ENCODE results near the gene GRB7.
"Not testable (repeated sequence)": the region's sequence is repeated elsewhere in the genome, so short reads cannot be mapped to it uniquely, and the experiment has no call there.

The GRB7 gene

GRCh38 chr17:39705786-39706348, 31.9 kb upstream of the GRB7 start:
- peaks cover 31% of the 10 kb centered on the region for H3K27me3 ChIP-seq
- no peaks in the 10 kb centered on the region for H3K36me3 ChIP-seq
- H3K4me1 ChIP-seq (ENCODE audit: control insufficient read depth in 1 of 2, insufficient read depth in 1 of 2, low read depth in 1 of 2, low read length in 1 of 2) = no peaks in the 10 kb centered on the region
- H3K4me3 ChIP-seq (ENCODE audit: low read depth in 1 of 2, low read length in 1 of 2) = no peak overlapping the region
- TF ChIP-seq, protein P1, sequence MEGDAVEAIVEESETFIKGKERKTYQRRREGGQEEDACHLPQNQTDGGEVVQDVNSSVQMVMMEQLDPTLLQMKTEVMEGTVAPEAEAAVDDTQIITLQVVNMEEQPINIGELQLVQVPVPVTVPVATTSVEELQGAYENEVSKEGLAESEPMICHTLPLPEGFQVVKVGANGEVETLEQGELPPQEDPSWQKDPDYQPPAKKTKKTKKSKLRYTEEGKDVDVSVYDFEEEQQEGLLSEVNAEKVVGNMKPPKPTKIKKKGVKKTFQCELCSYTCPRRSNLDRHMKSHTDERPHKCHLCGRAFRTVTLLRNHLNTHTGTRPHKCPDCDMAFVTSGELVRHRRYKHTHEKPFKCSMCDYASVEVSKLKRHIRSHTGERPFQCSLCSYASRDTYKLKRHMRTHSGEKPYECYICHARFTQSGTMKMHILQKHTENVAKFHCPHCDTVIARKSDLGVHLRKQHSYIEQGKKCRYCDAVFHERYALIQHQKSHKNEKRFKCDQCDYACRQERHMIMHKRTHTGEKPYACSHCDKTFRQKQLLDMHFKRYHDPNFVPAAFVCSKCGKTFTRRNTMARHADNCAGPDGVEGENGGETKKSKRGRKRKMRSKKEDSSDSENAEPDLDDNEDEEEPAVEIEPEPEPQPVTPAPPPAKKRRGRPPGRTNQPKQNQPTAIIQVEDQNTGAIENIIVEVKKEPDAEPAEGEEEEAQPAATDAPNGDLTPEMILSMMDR (IDR thresholded peaks at IDR 0.05) = no peak
- H3K27ac ChIP-seq = no peak overlapping the region
- no peaks in the 10 kb centered on the region for H3K9me3 ChIP-seq

DNA sequence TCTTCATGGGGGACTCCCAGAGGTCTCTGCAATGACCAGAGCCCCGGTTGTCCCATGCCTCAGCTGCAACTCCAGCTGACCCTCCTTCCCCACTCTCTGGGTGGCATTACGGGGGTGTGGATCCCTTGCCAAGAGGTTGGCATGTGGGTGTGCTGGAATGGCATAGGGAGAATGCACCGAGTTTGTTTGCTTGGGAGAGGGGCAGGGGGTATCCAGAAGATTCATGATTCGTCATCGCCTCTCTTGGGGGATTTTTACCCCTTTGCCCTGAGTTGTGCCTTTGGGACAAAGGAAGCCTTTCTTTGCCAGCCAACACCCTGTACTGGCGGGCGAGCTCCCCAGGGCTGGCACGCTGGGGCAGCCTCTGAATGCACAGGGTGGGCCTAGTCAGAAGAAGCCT, 31.4 kb upstream of the GRB7 start:
- TF ChIP-seq, protein P1 (IDR thresholded peaks at IDR 0.05) = no peak
- no peak overlapping the region for H3K4me3 ChIP-seq (ENCODE audit: low read depth in 1 of 2, low read length in 1 of 2)

DNA sequence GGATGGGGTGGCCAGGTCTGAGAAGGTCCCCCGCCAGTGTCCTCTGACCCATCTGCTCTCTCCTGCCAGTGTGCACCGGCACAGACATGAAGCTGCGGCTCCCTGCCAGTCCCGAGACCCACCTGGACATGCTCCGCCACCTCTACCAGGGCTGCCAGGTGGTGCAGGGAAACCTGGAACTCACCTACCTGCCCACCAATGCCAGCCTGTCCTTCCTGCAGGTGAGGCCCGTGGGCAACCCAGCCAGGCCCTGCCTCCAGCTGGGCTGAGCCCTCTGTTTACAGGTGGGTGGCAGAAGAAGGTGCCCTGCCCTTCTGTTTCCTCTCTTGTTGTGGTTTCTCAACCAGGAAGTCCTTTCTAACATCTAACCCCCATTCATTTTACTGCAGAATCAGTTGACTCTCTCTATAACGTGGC, 30.8 kb upstream of the GRB7 start:
- peaks cover 20% of the 10 kb centered on the region for H3K27me3 ChIP-seq
- H3K27ac ChIP-seq = no peak overlapping the region
- no peaks in the 10 kb centered on the region for H3K36me3 ChIP-seq
- H3K4me3 ChIP-seq (ENCODE audit: low read depth in 1 of 2, low read length in 1 of 2) = no peak overlapping the region
- no peaks in the 10 kb centered on the region for H3K4me1 ChIP-seq (ENCODE audit: control insufficient read depth in 1 of 2, insufficient read depth in 1 of 2, low read depth in 1 of 2, low read length in 1 of 2)
- TF ChIP-seq, protein P1 (IDR thresholded peaks at IDR 0.05) = no peak
- no peaks in the 10 kb centered on the region for H3K9me3 ChIP-seq

More for the DNA sequence above, 31.4 kb upstream of the GRB7 start:
- Histone ChIP-seq H3K27ac (no peak overlapping the region), H3K36me3 (no peaks in the 10 kb centered on the region), H3K4me1 (ENCODE audit: control insufficient read depth in 1 of 2, insufficient read depth in 1 of 2, low read depth in 1 of 2, low read length in 1 of 2) (no peaks in the 10 kb centered on the region), H3K27me3 (peaks cover 25% of the 10 kb centered on the region), H3K9me3 (no peaks in the 10 kb centered on the region)

- Histone ChIP-seq H3K4me3 (ENCODE audit: low read depth in 1 of 2, low read length in 1 of 2) (no peak overlapping the region), H3K27me3 (no peaks in the 10 kb centered on the region), H3K4me1 (ENCODE audit: control insufficient read depth in 1 of 2, insufficient read depth in 1 of 2, low read depth in 1 of 2, low read length in 1 of 2) (no peaks in the 10 kb centered on the region), H3K27ac (no peak overlapping the region), H3K9me3 (no peaks in the 10 kb centered on the region), H3K36me3 (no peaks in the 10 kb centered on the region)
- TF ChIP-seq, protein P1 (IDR thresholded peaks at IDR 0.05) = no peak
These were observed 28.3 kb upstream of the GRB7 start for GRCh38 chr17:39709319-39709997.

DNA sequence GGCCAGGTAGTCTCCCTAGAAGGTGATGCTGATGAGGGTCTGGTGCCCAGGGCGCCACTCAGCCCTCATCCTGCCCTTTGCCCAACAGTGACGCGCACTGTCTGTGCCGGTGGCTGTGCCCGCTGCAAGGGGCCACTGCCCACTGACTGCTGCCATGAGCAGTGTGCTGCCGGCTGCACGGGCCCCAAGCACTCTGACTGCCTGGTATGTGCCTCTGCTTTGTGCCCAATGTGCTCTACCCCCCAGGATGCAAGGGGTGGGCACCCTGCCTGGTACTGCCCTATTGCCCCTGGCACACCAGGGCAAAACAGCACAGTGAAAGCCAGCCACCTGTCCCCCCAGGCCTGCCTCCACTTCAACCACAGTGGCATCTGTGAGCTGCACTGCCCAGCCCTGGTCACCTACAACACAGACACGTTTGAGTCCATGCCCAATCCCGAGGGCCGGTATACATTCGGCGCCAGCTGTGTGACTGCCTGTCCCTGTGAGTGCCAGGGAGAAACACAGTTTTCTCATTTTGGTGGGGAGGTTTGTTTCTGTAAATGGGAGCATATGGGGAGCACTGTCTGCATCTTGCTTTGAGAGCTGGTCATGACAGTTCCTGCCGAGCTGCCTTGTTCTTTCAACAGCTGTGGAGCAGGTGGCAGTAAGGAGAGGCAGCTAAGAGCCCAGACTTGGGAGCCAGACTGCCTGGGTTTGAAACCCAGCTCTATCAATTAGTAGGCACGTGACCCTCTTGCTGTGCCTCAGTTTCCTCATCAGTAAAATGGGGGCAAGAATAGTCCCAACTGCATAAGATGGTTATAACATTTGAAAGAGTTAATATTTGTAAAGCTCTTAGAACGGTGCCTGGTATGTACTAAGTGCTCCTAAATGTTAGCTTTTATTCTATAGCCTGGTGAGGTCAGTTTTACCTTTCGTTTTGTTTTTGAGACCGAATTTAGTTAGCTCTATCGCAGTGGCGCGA, 27.5 kb upstream of the GRB7 start:
- Histone ChIP-seq H3K36me3 (no peaks in the 10 kb centered on the region), H3K4me3 (ENCODE audit: low read depth in 1 of 2, low read length in 1 of 2) (no peak overlapping the region), H3K9me3 (no peaks in the 10 kb centered on the region), H3K27me3 (no peaks in the 10 kb centered on the region), H3K4me1 (ENCODE audit: control insufficient read depth in 1 of 2, insufficient read depth in 1 of 2, low read depth in 1 of 2, low read length in 1 of 2) (no peaks in the 10 kb centered on the region), H3K27ac (no peak overlapping the region)
- TF ChIP-seq, protein P1 (IDR thresholded peaks at IDR 0.05) = no peak

GRCh38 chr17:39711071-39711470, 26.7 kb upstream of the GRB7 start:
- H3K9me3 ChIP-seq; H3K27me3 ChIP-seq; H3K4me3 ChIP-seq (ENCODE audit: low read depth in 1 of 2, low read length in 1 of 2); H3K27ac ChIP-seq; H3K36me3 ChIP-seq; H3K4me1 ChIP-seq (ENCODE audit: control insufficient read depth in 1 of 2, insufficient read depth in 1 of 2, low read depth in 1 of 2, low read length in 1 of 2): not testable (repeated sequence)

Data from neutrophil (primary cell).